GM04503 (cell line): Measurements from ENCODE around the gene ZNF45.
A peak's percentile ranks its signal among the peaks of the same experiment; 100 is the strongest.
"Not testable (repeated sequence)": the region's sequence is repeated elsewhere in the genome, so short reads cannot be mapped to it uniquely, and the experiment has no call there.

ENCODE experiments used
- DNase-seq: peaks from one replicate; pipeline ENCODE4 v3.0.0-alpha.2; 2012; ENCODE audit warnings: low read depth

ZNF45 gene

DNA sequence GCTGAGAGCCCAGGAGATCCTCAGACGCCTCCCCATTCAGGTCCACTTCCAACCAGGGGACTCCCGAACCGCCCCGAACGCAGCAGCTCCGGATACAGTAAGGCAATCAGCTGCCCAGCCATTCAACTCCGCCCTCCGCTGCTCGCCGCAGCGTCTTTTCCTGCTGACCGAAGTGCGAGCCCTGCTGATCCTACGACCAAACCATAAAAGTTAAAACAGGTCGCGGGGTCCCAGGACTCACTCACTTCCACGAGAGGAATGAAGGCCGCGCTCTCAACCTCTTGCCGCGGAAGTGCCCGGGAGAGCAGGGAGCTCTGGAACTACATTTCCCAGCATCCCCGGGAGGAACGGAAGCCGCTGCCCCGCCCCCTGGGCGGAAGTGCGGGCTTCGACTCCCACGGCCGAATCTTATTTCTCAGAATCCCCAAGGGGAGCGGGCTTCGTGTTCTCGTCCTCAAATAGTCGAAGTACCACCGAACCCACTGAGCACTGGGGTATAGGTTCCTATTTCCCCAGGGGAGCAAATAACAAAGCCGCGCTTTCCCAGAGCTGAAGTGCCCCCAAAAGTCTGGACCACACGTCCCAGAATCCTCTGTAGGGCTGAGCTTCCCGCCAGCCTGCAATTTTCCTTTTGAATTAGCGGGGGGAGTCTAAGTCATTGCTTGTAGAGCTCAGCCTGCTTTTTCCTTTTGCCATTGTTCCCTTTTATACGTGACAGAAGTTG lies at the start of gene ZNF45:
ZNF45 (minus strand) TSS at position 298 of the 724 bp plus-strand sequence. CDS start 13,097 bp downstream, outside the sequence.
- peak; percentile 66 for DNase-seq

GRCh38 chr19:43984687-43985000 lies 49.6 kb upstream of the ZNF45 start:
- no peak for DNase-seq

DNA sequence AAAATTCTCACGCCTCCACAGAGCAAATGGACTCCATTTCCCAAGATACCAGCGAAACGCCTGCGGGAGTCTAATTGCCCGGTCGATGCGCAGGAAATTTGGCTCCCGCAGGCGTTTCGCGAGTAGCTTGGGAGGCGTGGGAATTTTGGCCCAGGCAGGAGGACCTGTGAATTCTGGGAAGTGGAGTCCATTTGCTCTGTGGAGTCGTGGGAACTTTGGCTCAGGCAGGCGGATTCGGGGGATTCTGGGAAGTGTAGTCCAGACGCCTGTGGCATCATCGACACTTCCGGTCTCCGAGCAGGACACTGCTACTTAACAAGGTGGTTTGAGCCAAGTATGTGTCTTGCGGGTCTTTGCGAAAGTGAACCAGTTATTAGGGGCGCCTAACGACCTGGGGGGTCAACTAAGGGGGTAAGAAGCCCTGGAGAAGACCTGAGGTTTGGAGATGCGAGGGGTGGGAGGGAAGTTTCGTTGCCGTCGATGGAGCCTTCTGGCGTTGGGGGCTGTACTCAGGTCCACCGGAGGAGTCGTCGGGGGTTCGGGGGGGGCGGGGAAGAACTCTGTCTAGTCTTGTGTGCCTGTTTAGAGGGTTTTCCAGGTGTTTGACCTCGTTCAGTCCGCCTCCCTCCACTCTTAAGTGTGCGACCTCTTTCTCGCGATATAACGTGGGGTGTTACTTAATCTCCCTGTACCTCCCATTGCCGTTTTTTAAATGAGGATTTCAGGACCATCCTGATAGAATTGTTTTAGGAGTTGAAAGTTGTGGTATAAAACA lies 49.0 kb upstream of the ZNF45 start, which contains the start of gene ZNF155:
ZNF155 (plus strand) TSS at position 277 of the 775 bp plus-strand sequence. CDS start 4,356 bp downstream, outside the sequence.
- DNase-seq: peak; percentile 89

- DNase-seq: no peak
These were observed 48.4 kb upstream of the ZNF45 start for GRCh38 chr19:43983544-43983911.

- no peak for DNase-seq
These were observed 41.6 kb upstream of the ZNF45 start for GRCh38 chr19:43976732-43977131.

- no peak for DNase-seq
These were observed 31.1 kb upstream of the ZNF45 start for GRCh38 chr19:43966079-43966694.

- DNase-seq: no peak
These were observed 25.3 kb upstream of the ZNF45 start for GRCh38 chr19:43960411-43960810.

DNA sequence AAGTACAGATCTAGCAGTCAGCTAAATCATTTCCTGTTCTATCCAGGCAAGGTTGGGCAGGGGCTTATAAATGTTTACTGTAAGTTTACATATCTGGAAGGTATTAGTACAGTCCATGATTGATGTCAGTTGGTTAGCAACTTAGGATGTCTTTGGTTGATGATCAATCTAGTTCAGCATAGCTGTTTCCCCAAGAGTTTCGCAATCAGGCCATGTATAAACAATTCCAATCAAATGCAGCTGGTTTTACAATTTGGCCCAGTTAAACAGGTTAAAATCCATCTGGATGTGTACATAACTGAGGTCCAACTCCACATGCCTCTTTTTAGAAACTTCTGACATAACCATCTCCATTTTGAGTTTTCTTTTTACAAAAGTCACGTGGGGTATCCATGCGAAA lies 22.8 kb upstream of the ZNF45 start:
- DNase-seq: peak; percentile 71

DNA sequence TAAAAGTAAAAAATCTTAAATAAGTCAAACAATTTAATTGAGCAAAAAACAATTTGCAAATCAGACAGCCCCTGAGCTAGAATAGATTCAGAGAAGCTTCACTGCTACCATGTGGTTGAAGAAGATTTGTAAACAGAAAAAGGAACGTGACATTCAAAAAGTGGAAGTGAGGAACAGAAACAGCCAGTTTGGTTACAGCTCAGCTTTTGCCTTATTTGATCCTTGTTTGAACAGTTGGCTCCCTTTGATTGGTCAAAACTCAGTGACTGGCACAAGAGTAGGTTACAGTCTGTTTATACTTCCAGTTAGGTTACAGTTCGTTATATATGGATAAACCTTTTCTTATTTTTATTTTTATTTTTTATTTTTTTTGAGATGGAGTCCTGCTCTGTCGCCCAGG lies 21.7 kb upstream of the ZNF45 start:
- no peak for DNase-seq

DNA sequence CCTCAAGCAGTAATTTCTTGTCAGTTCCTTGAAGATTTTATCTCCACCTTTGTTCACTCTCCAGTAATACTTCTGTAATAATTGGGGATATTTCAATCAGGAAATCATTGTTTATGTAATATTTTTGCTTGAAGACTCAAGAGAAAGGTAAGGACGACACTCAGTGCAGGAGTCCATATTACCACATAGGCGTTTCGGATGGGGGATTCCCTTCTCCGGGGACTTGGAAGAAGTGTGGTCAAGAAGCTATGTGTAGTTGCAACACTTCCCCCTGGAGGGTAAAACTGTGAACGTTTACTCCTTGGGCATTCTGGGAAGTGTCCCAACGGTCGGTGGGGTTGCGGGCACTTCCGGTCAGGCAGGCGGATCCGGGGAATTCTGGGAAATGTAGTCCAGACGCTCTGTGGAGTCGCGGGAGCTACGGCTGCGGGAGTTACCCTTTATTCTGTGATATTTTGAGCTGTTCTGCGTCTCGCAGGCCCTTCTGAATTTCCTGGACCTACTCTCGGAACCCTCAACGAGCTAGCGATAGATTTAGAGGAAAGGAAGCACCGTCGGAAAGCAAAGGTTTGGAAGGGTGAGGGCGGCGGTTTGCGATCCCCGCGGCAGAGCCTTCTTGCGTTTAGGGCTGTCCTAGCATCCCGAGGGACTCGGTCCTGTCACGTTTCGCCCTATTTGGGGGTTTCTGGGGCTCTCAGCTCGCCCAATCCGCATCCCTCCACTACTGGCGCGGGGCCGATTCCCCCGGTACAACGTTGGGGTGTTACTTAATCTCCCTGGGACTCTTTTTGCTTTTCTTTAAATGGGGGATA lies 16.0 kb upstream of the ZNF45 start, which contains the start of gene ZNF221:
ZNF221 (plus strand) TSS at position 395 of the 812 bp plus-strand sequence. CDS start 11,499 bp downstream, outside the sequence.
- peak; percentile 95 for DNase-seq

GRCh38 chr19:43949803-43950202 lies 14.7 kb upstream of the ZNF45 start:
- not testable (repeated sequence) for DNase-seq

GRCh38 chr19:43947412-43947811 lies 12.3 kb upstream of the ZNF45 start:
- not testable (repeated sequence) for DNase-seq

GRCh38 chr19:43941209-43941608 lies 6.1 kb upstream of the ZNF45 start:
- DNase-seq: no peak

DNA sequence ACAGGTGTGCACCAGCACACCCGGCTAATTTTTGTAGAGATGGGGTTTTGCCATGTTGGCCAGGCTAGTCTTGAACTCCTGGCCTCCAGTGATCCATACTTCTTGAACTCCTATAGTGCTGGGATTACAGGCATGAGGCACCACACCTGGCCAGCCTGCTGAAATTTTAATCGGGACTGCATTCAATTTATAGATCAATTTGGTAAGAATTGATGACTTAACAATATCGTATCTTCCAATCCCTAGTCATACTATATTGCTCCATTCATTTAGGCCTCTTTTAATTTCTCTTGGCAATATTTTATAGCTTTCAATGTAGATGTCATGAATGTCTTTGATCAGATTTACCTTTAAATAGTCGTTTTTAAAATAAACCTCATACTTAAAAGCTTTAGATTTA lies 5.6 kb upstream of the ZNF45 start:
- no peak for DNase-seq

- no peak for DNase-seq
These were observed 4.6 kb upstream of the ZNF45 start for GRCh38 chr19:43939557-43940260.

- DNase-seq: no peak
These were observed 1.1 kb upstream of the ZNF45 start for GRCh38 chr19:43936188-43936587.

GRCh38 chr19:43934055-43934984 lies 762 bp downstream of the ZNF45 start:
- DNase-seq: no peak

GRCh38 chr19:43928820-43929219 lies 6.3 kb downstream of the ZNF45 start:
- DNase-seq: no peak

DNA sequence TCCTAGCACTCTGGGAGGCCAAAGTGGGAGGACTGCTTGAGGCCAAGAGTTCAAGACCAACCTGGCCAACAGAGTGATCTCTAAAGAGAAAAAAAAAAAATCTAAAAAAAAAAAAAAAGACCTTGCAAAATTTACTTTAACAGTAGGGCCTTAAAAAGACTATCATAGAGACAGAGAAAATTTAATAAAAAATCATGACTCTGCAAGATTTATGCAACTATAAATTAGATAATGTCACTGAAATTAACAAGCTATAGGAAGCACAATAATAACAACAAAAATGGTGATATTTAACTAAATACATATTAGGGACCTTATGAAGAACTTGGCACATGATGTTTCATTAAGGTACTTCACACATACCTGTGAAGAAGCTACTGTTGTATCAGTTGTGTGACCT lies 11.2 kb downstream of the ZNF45 start:
- DNase-seq: no peak

DNA sequence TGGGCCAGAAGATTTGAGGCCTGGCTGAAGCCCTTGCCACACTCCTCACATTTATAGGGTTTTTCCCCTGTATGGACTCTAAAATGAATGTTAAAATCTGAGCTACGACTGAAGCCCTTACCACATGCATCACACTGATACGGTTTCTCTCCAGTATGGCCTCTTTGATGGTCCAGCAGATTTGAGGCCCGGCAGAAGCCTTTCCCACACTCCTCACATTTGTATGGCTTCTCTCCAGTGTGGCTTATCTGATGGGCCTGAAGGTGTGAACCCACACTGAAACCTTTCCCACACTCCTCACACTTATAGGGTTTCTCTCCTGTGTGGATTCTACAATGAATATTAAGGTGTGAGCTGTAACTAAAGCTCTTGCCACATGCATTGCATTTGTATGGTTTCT lies 21.0 kb downstream of the ZNF45 start:
- DNase-seq: no peak
